HG02763 (cell line): Measurements from ENCODE around the gene PLXNA4.

Experiments
- ATAC-seq: cut with Tn5 transposase; IDR thresholded peaks from one replicate; pipeline ENCODE4 v1.9.1; 2021; ENCODE audit warnings: mild to moderate bottlenecking, moderate library complexity; ENCODE audit not compliant: unreplicated experiment

PLXNA4 gene

GRCh38 chr7:132446260-132446659 lies 130.0 kb downstream of the PLXNA4 start:
- no peak for ATAC-seq

DNA sequence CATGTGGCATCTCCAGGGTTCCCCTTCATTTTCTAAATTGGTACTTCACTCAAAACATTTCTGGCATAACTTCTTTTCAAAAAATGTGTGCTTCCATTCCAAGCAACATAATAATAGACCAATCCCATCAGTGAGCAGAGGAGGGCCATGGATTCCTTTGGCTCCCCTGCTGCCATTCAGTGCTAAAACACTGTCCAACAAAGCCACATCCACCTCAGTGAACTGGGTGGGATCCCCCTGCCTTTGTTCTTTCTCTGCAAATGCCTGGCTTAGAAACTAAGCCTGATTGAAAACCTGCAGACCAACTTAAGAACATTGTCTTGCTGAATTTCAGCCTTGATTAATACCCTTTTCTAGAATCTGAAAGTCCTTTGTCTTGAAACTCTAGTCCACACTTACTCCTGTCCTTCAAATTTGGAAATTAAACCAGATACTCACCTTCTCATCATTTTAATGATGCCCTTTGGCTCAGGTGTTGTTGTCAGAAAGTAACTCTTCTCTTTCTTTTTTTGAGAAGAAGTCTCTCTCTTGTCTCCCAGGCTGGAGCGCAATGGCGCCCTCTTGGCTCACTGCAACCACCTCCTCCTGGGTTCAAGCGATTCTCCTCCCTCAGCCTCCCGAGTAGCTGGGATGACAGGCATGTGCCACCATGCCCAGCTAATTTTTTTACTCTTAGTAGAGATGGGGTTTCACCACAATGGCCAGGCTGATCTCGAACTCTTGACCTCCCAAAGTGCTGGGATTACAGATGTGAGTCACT lies 132.3 kb downstream of the PLXNA4 start:
- ATAC-seq, result no peak

- no peak for ATAC-seq
These were observed 134.3 kb downstream of the PLXNA4 start for GRCh38 chr7:132441935-132442334.

DNA sequence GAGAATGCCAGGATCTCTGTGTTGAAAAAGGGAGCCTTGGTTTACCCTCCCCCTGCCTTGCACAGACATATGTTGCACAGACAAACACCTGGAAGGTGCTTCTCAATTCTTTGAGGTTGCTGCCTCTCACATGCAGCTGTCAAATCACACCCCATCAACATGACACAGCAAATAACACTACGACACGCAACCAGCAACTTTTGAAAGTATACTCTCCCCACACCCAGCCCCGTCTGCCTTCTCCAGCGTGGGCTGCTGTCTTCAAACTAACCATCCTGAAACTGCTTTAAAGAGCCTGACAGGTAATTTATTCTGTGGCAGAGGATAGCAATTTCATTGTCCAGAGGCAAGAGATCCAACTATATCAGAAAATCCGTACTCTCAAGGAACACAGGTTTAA lies 136.1 kb downstream of the PLXNA4 start:
- no peak for ATAC-seq

- no peak for ATAC-seq
These were observed 137.3 kb downstream of the PLXNA4 start for GRCh38 chr7:132438926-132439325.

DNA sequence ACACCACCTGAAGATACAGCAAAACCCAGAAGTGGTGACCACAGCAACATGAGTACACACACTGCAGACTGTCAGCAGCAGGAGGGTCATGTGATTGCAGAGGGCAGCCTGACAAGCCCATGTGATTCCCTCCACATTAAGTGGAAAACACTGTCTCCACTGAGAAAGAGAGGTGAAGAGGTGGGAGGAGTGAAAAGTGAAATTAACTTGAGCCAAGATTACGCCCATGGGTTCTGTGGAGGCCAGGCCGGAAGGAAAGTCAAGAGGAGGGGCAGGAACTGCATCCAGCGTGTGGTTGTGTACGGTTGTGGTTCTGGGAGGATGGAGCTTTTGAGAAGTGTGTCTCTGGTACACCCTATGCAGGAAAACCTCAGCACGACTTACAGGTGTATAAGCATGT lies 138.5 kb downstream of the PLXNA4 start:
- ATAC-seq, result no peak

GRCh38 chr7:132436121-132436520 lies 140.1 kb downstream of the PLXNA4 start:
- no peak for ATAC-seq

DNA sequence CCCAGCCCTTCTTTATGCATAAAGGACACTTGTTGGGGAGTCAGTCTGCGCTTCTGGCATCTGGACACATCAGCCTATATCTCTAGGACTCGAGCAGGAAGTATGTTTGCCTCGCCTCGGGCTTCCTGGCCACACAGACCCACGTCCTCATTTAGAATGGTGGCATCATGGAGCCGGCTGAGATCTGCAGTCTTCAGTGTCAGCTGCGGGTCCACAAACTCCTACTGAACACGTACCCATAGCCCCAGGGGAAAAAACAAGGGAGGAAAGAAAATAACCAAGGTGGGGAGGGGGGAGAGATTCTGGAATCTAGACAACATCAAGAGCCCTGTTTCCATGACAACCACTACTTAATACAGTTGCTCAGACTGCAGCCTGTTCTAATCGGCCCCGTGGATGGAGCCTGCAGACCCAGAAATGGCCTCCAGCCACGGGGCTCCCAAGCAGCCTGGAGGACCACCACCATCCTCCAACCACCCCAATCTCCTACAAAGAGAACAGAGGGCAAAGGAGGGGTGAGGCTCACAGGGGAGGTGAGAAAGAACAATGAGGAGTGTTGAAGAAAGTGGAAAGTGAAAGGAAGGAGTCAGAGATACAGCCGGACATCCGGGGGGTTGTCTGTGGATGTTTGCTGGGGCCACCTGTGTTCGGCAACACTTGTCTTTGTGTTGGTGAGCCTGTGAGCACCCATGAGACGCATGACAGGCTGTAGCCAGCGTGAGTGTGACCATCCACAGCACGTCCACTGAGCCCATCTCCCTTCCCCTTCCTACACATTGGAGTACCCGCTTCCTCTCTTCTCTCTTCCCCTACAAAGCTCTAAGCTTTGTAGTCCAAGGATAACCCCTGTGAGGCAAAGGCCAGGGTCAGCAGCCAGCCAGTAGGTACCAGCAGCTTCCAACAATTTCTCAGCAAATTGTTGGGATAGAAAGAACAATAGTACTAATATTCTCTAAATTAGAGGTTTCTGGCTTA lies 141.0 kb downstream of the PLXNA4 start:
- no peak for ATAC-seq

GRCh38 chr7:132434041-132434440 lies 142.2 kb downstream of the PLXNA4 start:
- no peak for ATAC-seq

GRCh38 chr7:132433301-132433700 lies 143.0 kb downstream of the PLXNA4 start:
- ATAC-seq, result no peak

DNA sequence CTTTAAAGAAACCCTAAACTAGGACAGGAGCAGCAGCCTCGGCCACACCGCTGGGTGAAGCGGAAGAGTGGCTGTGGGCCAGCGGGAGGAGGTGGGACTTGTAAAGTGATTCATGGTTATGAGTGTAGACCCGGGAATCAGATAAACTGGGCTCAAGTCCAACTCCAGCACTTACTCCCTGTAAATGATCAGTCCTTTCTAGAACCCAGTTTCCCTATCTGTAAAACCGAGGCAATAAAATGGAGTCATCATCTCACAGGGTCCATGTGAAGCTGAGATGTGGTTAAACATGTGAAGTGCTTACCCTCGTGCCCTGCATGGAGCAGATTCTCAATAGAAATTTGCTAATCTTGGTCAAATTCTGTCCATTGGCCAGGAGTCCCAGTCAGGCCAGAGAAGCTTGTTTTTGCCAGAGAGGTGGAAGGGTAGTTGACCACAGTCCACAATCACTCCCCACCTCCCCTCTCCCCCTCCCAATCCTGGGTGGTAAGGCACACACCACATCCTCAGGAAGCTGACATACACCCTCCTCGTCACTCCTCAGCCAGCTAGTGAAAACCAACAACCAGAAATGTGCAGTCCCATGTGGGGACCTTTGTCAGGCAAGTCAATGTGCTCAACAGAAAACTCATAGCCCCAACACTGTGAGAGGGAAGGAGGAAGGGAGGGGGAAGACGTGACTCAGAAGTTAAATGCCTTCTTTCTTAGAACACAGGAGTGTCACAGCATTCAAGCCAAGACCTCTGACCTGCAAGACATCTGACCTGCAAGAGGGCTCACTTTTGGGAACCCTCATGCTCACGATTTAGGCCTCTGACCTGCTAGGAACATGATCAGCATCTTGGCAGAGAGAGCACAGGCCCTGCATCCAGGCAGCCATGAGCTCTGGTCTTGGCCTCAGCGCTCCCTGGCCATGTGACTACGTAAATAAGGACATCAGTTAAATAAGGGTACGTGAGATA lies 145.1 kb downstream of the PLXNA4 start:
- ATAC-seq, result no peak

GRCh38 chr7:132430041-132430855 lies 146.0 kb downstream of the PLXNA4 start:
- ATAC-seq, result no peak

DNA sequence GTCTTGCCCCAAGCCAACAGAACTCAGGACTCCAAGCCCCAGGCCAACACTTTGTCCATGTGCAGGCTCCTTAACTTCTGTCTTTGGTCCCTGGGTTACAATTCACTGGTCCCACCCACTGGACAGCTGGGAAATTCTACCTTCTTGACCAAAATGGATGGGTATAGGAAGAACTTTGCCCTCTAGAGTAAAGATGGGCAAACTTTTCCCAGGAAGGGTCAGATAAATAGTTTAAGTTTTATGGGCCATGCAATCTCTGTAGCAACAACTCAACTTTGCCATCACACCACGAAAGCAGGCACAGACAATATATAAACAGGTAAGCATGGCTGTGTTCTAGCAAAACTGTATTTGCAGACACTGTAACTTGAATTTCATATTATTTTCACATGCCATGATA lies 147.1 kb downstream of the PLXNA4 start:
- ATAC-seq, result no peak

- no peak for ATAC-seq
These were observed 147.9 kb downstream of the PLXNA4 start for GRCh38 chr7:132428247-132428919.

- no peak for ATAC-seq
These were observed 150.3 kb downstream of the PLXNA4 start for GRCh38 chr7:132425942-132426341.

DNA sequence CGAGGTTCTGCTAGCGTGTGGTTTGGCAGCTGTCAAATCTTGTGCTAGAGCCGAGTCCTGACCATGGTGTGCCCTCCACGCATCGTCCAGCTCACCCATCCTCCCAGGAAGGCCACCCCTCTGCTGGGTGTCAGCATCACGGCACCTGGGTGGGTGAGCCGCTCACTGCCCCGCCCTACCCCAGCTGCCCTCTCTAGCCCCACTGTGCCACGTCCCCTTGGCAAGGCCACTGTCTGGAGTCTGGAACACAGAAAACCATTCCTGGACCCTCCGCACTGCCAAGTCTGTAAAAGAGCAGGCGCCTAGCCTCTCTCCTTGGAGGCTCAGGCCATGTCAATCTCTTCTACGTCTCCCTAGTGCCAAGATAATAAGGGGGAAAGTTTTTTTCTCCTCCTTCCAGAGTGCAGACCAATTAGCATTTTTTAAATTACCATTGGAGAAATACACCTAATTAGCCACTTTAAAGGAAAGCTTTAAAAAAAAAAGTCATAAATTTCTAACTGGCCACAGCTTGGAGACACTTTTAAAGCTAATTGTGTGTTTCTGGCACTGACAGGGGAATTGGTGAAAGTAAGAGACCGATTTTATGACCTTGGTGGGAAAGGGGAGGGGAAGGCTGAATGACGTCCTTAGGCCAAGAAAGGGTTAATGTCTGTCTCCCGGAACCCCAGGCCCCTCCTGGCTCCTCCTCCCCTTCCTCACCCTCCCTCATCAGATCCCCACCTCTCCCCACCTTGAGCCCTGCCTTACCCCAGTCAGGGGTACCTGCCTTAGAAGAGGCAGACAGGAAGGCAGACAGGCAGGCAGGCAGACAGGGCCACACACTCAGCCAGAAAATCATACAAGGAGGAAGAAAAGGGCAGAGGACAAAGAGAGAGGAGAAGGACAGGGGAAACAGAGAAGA lies 151.2 kb downstream of the PLXNA4 start:
- ATAC-seq, result no peak

DNA sequence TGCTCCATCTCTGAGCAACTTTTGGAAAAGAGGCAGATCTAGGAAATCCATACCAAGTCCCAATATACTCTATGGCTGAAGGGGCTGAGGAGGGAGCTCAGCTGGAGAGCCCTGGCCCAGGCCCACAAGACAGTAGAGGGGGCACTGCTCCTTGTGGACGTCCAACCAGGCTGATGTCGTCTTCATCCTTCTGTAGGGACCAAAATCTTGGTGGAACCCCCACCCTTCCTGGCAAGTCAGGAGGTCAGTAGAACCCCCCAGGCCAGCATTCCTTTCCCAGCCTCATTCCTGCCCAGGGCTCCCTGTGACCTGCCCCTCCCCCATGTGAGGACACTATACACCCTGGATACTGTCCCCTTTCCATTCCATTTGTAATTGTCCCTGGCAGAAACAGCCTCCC lies 152.0 kb downstream of the PLXNA4 start:
- ATAC-seq, result no peak

DNA sequence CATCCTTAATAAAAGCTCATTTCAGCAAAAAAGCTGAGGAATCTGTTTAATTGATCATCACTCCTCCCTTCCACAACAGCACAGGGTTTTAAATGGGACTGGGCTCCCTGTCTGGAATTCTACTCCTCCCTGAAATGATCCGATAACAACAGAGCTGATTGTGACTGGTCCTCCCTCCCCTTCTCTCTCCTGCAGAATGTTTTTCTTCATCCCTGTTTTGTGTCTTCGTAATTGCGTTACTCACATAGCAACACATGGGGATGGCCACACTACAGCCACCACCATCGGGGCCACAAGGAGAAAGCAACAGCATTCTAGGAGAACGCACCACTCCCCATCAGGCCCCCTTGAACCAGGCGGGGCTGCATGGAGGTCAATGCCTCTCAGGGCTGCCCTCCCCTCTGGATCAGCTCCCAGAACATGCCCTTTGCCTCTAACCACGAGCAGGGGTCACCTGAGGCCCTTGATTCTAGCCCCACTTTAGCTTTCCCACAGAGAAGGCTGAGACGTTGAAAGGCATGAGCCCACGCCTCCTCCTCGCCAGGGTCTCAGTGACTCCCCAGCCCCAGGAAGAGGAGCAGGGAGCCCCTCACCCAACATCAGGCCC lies 152.6 kb downstream of the PLXNA4 start:
- ATAC-seq, result no peak
